Natural killer cell (primary cell): Measurements from ENCODE around the gene CRIP1. TPM values are rescaled to one million over a fixed set of nuclear protein-coding genes. Genes with fewer than 3 reads are reported as not detected.
A peak's percentile ranks its signal among the peaks of the same experiment; 100 is the strongest.

ENCODE experiments used
- ATAC-seq, 3 donors: fragments of 150-1000 bp in 2 of 3; fragments of 200-7000 bp in 1 of 3; cut with Tn5 transposase; 1 replicate in 1 of 3; 2 replicates in 2 of 3; pipeline ENCODE4 v1.10.0; 2021; ENCODE audit warnings: mild to moderate bottlenecking in 2 of 3, moderate library complexity in 2 of 3
- DNase-seq, 2 donors: peaks; one replicate each; pipeline versions ENCODE4 v3.0.0 to v3.0.0-alpha.2; 2013 to 2021; ENCODE audit warnings: mixed read lengths in 1 of 2
- H3K27ac ChIP-seq: one replicate; pipeline ENCODE4 v1.5.1; 2013; ENCODE audit warnings: mild to moderate bottlenecking, low read length
- H3K27me3 ChIP-seq: one replicate; pipeline ENCODE4 v1.6.1; 2013; ENCODE audit warnings: low read length; ENCODE audit not compliant: control insufficient read depth, insufficient read depth
- H3K36me3 ChIP-seq: one replicate; pipeline ENCODE4 v1.6.1; 2013; ENCODE audit warnings: low read length; ENCODE audit not compliant: control insufficient read depth, insufficient read depth
- H3K4me1 ChIP-seq: one replicate; pipeline ENCODE4 v1.6.1; 2013; ENCODE audit warnings: low read length; ENCODE audit not compliant: control insufficient read depth, insufficient read depth
- H3K4me3 ChIP-seq: one replicate; pipeline ENCODE4 v1.5.1; 2013; ENCODE audit warnings: low read length
- H3K9me3 ChIP-seq: one replicate; pipeline ENCODE4 v1.6.1; 2013; ENCODE audit warnings: low read length; ENCODE audit not compliant: control insufficient read depth, insufficient read depth
- H3K27ac Mint-ChIP-seq, 2 donors: one replicate each; pipeline ENCODE4 v1.8.0; 2022; ENCODE audit warnings: mild to moderate bottlenecking in 2 of 2, mixed read lengths in 2 of 2, moderate library complexity in 1 of 2
- H3K27me3 Mint-ChIP-seq, 2 donors: one replicate each; pipeline ENCODE4 v1.8.0; 2022; ENCODE audit warnings: low read depth in 2 of 2, mixed read lengths in 2 of 2
- H3K36me3 Mint-ChIP-seq: one replicate; pipeline ENCODE4 v1.8.0; 2022; ENCODE audit warnings: mixed read lengths
- H3K4me1 Mint-ChIP-seq, 2 donors: one replicate each; pipeline ENCODE4 v1.8.0; 2022; ENCODE audit warnings: mixed read lengths in 2 of 2
- H3K4me3 Mint-ChIP-seq: one replicate; pipeline ENCODE4 v1.8.0; 2022; ENCODE audit warnings: mild to moderate bottlenecking, moderate library complexity, mixed read lengths
- H3K9me3 Mint-ChIP-seq, 2 donors: one replicate each; pipeline ENCODE4 v1.8.0; 2022; ENCODE audit warnings: mixed read lengths in 2 of 2
- WGBS: methylation state at CpG from one replicate; pipeline ENCODE4 v1.1.7; 2013; ENCODE audit warnings: missing lambda C conversion rate; ENCODE audit not compliant: insufficient coverage; 5-methylcytosine and 5-hydroxymethylcytosine counted together
- intact Hi-C: fragments of 100-400 bp; cut with micrococcal nuclease; formaldehyde crosslinking; loops from one replicate; pipeline ENCODE4 v1.14.2; 2022
- total RNA-seq, 4 donors: library from RNA; stranded (reverse); fragments of 120-200 nt in 1 of 4; gene quantifications; one replicate each; pipeline versions ENCODE4 v1.2.3 to v1.2.4, GENCODE V29; 2013 to 2022
- TF ChIP-seq, protein P1 (sequence below): fragments of 200-600 bp; IDR thresholded peaks from one replicate; pipeline ENCODE4 v1.8.0; 2022; ENCODE audit warnings: antibody characterized with exemption

The CRIP1 gene
- total RNA-seq, 3 donors from 2014 or later (not counting 1 experiment from before 2014, with no cell fraction given), result 276 to 334 (median 290) TPM

DNA sequence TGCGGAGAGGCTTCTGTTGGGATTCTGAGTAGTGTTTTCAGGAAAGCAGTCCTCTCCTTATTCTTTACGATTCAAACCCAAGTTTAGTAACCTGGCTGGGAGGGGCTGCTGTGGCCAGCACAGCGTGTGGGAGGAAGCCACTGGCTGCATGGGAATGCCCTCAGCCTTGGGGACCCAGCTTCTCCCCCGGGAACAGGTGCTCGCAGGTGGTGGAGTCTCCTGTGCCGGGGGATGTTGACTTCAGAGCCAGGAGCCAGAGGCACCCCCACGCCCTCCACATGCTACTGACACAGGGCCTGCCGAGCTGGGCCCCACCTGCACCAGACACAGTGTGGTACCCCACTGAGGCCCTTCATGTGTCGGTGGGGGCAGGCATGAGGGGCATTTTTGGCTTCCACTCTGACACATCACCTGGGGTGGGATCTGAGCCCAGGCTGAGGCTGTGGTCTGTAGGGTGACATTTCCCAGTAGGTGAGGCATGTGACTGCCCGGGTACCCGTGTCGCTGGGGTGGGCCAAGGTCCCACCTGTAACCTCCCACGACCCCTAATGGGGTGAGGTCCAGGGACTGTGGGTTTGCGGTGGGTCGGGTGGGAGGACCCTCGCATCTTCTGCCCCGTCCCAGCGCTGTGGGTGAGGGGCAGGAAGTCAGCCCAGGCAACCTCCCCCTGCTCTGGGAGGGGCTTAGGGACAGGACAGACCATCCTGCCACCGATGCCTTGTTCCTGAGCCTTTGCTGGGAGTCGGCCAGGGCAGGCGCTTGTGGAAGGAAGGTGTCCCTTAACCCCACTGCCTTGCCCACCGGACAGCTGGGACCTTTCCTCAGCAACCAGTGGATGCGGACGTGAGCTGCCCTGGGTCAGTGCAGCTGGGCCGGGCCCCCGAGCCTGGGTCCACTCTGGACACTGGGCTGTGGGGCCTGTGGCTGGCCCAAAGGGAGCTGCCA is 40.5 kb upstream of the CRIP1 start:
- DNase-seq (no peak), ATAC-seq (no peak)
- Histone ChIP-seq H3K4me1 (no peaks in the 10 kb centered on the region), H3K27ac (no peak overlapping the region), H3K9me3 (no peaks in the 10 kb centered on the region), H3K36me3 (peaks cover 16% of the 10 kb centered on the region), H3K27me3 (no peaks in the 10 kb centered on the region), H3K4me3 (no peak overlapping the region)
- H3K9me3 Mint-ChIP-seq, result no peaks in the 10 kb centered on the region
- H3K4me1 Mint-ChIP-seq, result peaks cover 0 to 7% of the 10 kb centered on the region in 2 donors
- TF ChIP-seq, protein P1, sequence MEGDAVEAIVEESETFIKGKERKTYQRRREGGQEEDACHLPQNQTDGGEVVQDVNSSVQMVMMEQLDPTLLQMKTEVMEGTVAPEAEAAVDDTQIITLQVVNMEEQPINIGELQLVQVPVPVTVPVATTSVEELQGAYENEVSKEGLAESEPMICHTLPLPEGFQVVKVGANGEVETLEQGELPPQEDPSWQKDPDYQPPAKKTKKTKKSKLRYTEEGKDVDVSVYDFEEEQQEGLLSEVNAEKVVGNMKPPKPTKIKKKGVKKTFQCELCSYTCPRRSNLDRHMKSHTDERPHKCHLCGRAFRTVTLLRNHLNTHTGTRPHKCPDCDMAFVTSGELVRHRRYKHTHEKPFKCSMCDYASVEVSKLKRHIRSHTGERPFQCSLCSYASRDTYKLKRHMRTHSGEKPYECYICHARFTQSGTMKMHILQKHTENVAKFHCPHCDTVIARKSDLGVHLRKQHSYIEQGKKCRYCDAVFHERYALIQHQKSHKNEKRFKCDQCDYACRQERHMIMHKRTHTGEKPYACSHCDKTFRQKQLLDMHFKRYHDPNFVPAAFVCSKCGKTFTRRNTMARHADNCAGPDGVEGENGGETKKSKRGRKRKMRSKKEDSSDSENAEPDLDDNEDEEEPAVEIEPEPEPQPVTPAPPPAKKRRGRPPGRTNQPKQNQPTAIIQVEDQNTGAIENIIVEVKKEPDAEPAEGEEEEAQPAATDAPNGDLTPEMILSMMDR, result no peak
- H3K4me3 Mint-ChIP-seq, result no peak overlapping the region
- no peaks in the 10 kb centered on the region for H3K27me3 Mint-ChIP-seq
- H3K27ac Mint-ChIP-seq, result no peak overlapping the region
- intact Hi-C loops, result no loop called here
- no peaks in the 10 kb centered on the region for H3K36me3 Mint-ChIP-seq
- WGBS, result 94% methylated on average over 25 of the region's 26 CpGs

DNA sequence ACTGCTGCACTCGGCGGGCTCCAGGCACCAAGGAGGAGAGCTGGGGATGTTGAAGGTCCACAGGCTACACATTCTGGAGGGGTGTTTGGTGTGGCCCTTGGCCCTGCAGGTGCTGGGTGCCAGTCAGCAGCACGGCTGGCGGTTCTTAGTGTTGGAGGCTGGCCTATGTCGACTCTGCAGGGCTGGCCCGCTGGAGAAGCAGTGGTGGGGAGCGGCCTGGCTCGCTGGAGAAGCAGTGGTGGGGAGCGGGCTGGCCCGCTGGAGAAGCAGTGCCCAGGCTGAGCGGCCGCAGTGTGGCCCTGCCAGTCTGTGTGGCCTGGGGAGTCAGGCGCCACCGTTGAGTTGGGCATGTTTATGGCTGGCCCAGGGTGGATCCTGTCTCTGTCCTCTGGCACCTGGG is 39.7 kb upstream of the CRIP1 start:
- Histone ChIP-seq H3K4me3 (no peak overlapping the region), H3K27ac (no peak overlapping the region), H3K9me3 (no peaks in the 10 kb centered on the region), H3K4me1 (no peaks in the 10 kb centered on the region), H3K27me3 (no peaks in the 10 kb centered on the region), H3K36me3 (peaks cover 16% of the 10 kb centered on the region)
- H3K4me3 Mint-ChIP-seq, result no peak overlapping the region
- H3K27ac Mint-ChIP-seq, result peak overlapping the region in 1 of 2 donors; percentile 52
- intact Hi-C loops, result no loop called here
- H3K9me3 Mint-ChIP-seq, result no peaks in the 10 kb centered on the region
- no peaks in the 10 kb centered on the region for H3K36me3 Mint-ChIP-seq
- 88% methylated on average over 14 of the region's 14 CpGs for WGBS
- TF ChIP-seq, protein P1, result no peak
- no peaks in the 10 kb centered on the region for H3K27me3 Mint-ChIP-seq
- ATAC-seq (no peak), DNase-seq (no peak)
- H3K4me1 Mint-ChIP-seq, result peaks cover 0 to under 1% of the 10 kb centered on the region in 2 donors

DNA sequence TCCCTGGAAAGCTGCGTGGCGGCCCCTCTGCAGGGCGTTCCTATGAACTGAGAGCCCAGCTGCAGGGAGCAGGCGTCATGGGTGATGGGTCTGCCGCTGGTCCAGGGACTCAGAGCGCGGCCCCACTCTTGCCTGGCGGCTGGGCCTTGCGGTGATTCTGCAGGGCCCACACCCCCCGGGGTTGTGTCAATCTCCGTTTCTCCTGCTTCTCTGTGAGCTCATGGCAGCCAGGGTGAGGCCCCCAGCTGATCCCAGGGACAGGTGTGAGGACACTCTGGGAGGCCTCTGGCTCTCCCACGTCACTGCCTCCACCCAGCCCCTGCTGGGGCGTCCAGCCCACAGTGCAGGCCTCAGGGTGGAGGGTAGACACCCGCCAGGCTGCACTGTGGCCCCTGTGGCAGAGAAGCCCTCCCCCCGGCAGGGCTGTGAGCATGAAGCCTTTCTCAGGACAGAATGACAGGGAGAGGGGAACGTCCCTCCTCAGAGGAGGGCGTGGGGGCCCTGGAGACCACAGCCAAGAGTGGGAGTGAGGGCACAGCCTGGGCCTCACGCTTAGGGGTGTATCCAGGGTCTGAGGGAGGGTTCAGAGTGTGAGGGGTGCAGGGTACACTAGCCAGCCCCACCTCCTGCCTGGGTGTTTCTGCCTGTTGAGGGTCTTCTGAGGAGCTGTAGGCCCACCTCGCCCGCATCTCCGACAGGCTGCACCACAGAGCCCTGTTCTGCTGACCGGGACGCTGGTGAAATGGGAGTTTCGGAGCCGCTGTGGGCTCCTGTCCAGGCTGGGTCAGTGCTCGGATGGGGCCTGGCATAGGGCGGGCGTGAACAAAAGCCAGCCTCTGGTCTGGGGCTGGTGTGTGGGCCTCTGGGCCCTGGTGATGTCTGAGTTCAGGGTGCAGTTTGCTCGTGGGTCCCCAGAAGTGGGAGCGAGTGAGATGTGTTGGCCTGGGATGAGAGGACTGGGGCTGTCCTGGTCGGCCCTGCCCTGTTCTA is 38.7 kb upstream of the CRIP1 start:
- Mint-ChIP-seq H3K9me3 (no peaks in the 10 kb centered on the region), H3K4me1 (no peaks in the 10 kb centered on the region), H3K36me3 (no peaks in the 10 kb centered on the region), H3K27me3 (no peaks in the 10 kb centered on the region), H3K4me3 (no peak overlapping the region), H3K27ac (no peak overlapping the region)
- no peak overlapping the region for H3K4me3 ChIP-seq
- no peaks in the 10 kb centered on the region for H3K9me3 ChIP-seq
- H3K36me3 ChIP-seq, result peaks cover 11% of the 10 kb centered on the region
- TF ChIP-seq, protein P1, result no peak
- H3K4me1 ChIP-seq, result no peaks in the 10 kb centered on the region
- 94% methylated on average over 31 of the region's 31 CpGs for WGBS
- ATAC-seq (no peak), DNase-seq (no peak)
- intact Hi-C loops, result loop anchor here (1.0 kb wide), 1 partner anchor 42 kb away; no protein-coding TSS in a partner anchor
- no peaks in the 10 kb centered on the region for H3K27me3 ChIP-seq
- H3K27ac ChIP-seq, result no peak overlapping the region
